Measurements from ENCODE around the gene LCORL. TPM values are rescaled to one million over a fixed set of nuclear protein-coding genes. Genes with fewer than 3 reads are reported as not detected.

Gene LCORL
- total RNA-seq, 1 experiment from 2014 or later, result 15.5 TPM

DNA sequence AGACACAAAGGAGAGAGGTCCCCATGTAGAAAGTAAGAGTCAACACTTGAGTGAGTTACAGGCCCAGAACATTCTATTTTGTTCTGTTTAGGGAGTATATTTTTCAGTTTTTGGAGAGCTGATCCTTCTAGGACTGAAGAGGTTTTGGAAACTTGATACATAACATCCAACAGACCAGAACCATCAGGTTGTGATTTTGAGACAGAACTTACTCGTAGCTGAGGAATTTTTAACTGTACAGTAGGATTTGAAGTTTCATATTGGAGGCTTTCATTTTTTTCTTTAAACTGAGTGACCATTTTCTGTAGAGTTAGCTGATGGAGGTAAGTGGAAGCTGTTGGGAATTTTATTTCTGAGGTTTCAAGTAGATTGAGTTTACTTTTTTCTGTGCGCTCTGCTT, 137.5 kb downstream of the LCORL start:
- H3K36me3 Mint-ChIP-seq (ENCODE audit: insufficient read depth in 1 of 3, low read depth in 3 of 3), result no peaks in the 10 kb centered on the region
- H3K27ac Mint-ChIP-seq, result no peak overlapping the region

More for the DNA sequence above, 137.5 kb downstream of the LCORL start:
- Histone ChIP-seq H3K9ac (ENCODE audit: extremely low read depth, insufficient read length, low read length) (no peak overlapping the region), H3K27ac (ENCODE audit: insufficient read length, low read depth, low read length) (no peak overlapping the region), H3K4me2 (ENCODE audit: insufficient read depth, insufficient read length, low read length) (no peak overlapping the region), H2AK5ac (ENCODE audit: insufficient read length, low read length) (no peak overlapping the region), H3K4me1 (ENCODE audit: insufficient read depth, low read length) (no peaks in the 10 kb centered on the region; the same call in 1 of the 2 replicates), H2AFZ (ENCODE audit: low read length) (no peak overlapping the region), H3T11ph (ENCODE audit: low read length) (no peak overlapping the region), H2BK15ac (ENCODE audit: low read depth, low read length) (no peak overlapping the region), H3K4ac (ENCODE audit: low read depth, low read length) (no peak overlapping the region), H3K9me3 (ENCODE audit: control insufficient read depth, low read depth, low read length) (no peaks in the 10 kb centered on the region), H2BK120ac (ENCODE audit: low read depth, low read length, poor library complexity, severe bottlenecking) (no peak overlapping the region), H3K18ac (ENCODE audit: insufficient read length, low read depth, low read length) (no peak overlapping the region), H3K27me3 (ENCODE audit: insufficient read depth, low read length) (no peaks in the 10 kb centered on the region), H3K14ac (ENCODE audit: insufficient read depth, low read length) (no peak overlapping the region), H4K91ac (ENCODE audit: insufficient read length, low read depth, low read length) (no peak overlapping the region), H3K79me1 (ENCODE audit: insufficient read depth, low read depth, low read length, poor library complexity, severe bottlenecking) (no peaks in the 10 kb centered on the region), H3K56ac (ENCODE audit: insufficient read length, low read depth, low read length) (no peak overlapping the region), H4K5ac (ENCODE audit: insufficient read length, low read depth, low read length) (no peak overlapping the region), H2BK20ac (ENCODE audit: low read depth, low read length, poor library complexity, severe bottlenecking) (no peak overlapping the region), H4K20me1 (ENCODE audit: control insufficient read depth, insufficient read depth, insufficient read length) (no peaks in the 10 kb centered on the region), H4K8ac (replicated peaks; ENCODE audit: insufficient read length, low read depth, low read length) (no peak overlapping the region), H3K79me2 (ENCODE audit: insufficient read depth, low read length) (no peaks in the 10 kb centered on the region), H2BK5ac (ENCODE audit: insufficient read length, low read length) (no peak overlapping the region), H2BK12ac (ENCODE audit: insufficient read length, low read depth, low read length) (no peak overlapping the region), H3K23me2 (ENCODE audit: insufficient read length, low read depth, low read length, poor library complexity, severe bottlenecking) (no peaks in the 10 kb centered on the region), H3K23ac (ENCODE audit: insufficient read length, low read depth, low read length) (no peak overlapping the region)
- Mint-ChIP-seq H3K4me3 (no peak overlapping the region), H3K27me3 (ENCODE audit: low read depth) (no peaks in the 10 kb centered on the region), H3K4me1 (no peaks in the 10 kb centered on the region), H3K9me3 (no peaks in the 10 kb centered on the region)
- no peak for DNase-seq
- WGBS (ENCODE audit: extremely low coverage, insufficient read length, low lambda C conversion rate), result no CpG with 5 or more reads among the region's 2 CpGs
- TF ChIP-seq, protein P1, sequence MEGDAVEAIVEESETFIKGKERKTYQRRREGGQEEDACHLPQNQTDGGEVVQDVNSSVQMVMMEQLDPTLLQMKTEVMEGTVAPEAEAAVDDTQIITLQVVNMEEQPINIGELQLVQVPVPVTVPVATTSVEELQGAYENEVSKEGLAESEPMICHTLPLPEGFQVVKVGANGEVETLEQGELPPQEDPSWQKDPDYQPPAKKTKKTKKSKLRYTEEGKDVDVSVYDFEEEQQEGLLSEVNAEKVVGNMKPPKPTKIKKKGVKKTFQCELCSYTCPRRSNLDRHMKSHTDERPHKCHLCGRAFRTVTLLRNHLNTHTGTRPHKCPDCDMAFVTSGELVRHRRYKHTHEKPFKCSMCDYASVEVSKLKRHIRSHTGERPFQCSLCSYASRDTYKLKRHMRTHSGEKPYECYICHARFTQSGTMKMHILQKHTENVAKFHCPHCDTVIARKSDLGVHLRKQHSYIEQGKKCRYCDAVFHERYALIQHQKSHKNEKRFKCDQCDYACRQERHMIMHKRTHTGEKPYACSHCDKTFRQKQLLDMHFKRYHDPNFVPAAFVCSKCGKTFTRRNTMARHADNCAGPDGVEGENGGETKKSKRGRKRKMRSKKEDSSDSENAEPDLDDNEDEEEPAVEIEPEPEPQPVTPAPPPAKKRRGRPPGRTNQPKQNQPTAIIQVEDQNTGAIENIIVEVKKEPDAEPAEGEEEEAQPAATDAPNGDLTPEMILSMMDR (conservative IDR thresholded peaks at IDR 0.05), result no peak

All from H9 (cell line).